Measurements from ENCODE around the gene CORO1A.
"Not testable (repeated sequence)": the region's sequence is repeated elsewhere in the genome, so short reads cannot be mapped to it uniquely, and the experiment has no call there.

CORO1A gene

GRCh38 chr16:30206252-30206651 lies 22.9 kb downstream of the CORO1A start:
- DNase-seq, result not testable (repeated sequence)

DNA sequence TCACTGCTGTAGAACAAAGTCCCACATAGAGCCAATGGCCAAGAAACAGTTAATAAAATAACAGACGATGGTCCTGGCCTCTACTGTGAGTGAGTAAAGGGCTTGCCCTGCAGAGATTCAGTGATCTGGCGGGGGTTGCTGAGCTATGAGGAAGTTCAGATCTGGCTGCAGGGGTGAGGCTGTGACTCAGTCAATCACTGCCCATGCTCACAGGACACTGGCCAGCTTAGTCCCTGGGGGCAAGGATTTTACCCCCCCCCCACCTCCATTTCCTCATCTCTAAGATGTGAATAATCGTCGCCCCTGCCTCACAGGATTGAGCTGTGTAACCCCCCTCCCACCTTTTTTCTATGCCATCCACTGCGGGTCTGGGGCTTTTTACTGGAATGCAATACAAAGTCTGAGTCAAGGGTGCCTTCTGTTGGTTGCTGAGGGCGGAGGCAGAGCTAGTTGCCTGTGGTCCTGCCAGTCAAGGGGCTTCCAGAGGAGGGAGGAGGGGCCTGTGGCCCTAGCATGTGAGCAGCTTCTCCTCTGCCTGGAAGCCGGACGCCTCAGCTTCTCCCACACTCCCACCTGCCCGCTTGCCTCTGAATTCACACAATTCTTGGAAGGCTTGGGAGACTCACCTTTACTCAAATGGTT lies 23.8 kb downstream of the CORO1A start:
- peak; percentile 27 for DNase-seq

DNA sequence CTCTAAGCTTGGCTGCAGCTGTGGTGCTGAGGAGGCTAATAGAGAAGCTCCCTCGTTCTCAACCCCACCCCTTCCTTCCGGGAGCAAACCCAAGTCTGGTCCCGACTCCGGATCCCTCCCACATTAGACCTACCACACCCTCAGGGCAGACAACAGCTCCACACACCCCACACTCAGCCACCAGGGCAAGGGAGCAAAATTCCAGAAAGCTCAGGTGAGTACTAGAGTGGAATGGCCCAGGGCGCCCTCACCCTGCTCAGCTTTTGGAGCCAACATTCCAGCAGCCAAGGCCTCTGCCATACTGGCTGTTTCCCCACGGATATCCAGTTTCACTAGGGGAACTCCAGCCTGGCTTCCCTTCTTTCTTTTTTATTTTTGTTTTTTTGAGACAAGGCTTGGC lies 25.6 kb downstream of the CORO1A start:
- DNase-seq, result not testable (repeated sequence)

DNA sequence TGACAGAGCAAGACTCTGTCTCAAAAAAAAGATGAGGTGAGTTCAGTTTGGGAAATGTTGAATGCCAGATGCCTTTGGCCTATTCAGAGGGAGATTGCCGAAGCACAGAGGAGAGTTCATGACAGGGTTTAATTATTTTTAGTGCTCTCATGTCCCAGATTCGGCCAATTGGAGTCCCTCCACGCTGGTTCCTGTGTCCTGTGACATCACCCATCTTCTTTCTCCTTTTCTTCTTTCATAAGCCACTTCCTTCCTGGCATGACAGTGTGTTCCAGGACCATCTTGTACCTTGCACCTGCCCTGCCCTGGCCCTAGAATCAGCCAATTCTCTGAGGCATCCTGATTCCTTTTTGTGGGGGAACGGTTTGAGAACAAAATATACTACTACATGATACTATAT lies 28.0 kb downstream of the CORO1A start:
- DNase-seq, result not testable (repeated sequence)

- DNase-seq, result peak; percentile 21
These were observed 33.7 kb downstream of the CORO1A start for GRCh38 chr16:30217082-30217481.

Data from activated effector memory CD4-positive, alpha-beta T cell treated with anti-CD3 and anti-CD28 coated beads, Interleukin-2, amount 50 U/mL, for 16 hours (primary cell).